ENCODE measurements around the gene TM4SF4. TPM values are rescaled to one million over a fixed set of nuclear protein-coding genes. Genes with fewer than 3 reads are reported as not detected.

Gene TM4SF4
- total RNA-seq, 1 donor from 2014 or later = not detected

DNA sequence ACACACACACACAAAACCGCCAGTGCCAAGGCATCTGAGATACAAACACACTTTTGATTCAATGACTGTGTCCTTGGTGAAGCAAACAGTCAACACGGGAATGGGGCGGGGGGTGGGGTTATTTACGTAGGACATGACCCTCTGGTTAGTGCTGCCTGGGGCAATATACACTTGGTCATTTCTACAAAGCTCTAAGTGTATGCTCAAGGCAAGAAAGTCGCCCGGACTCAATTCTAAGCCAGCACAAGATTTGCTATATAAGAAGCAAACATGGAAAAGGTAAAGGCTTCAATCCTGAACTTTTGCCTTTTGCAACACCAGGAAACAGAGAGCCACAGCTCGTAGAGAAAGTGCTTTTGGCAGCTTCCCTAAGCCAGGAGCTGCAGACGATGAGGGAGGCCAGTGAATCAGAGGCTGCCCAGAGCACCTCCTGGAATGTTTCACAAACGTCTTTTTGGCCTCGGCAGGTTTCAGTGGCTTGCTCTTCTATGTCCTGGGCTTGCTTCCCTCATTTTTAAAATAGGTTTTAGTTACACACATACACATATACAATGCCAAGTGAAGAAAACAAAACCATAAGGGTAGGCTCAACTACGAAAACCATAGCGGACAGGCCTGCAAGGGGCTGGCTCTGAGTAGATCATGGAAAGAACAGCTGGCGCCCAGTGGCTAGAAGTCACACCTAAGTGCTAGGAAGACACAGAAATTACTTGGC is 73.6 kb downstream of the TM4SF4 start:
- H3K9me3 ChIP-seq = no peaks in the 10 kb centered on the region
- H3K27me3 ChIP-seq = no peaks in the 10 kb centered on the region
- H3K4me1 ChIP-seq = peaks cover 10% of the 10 kb centered on the region
- no peak for DNase-seq (ENCODE audit: extremely low spot score in 2 of 2)
- no peak for TF ChIP-seq POLR2AphosphoS5 (IDR thresholded peaks at IDR 0.05; ENCODE audit: insufficient read depth in 1 of 2, low read depth in 1 of 2)
- no peak for TF ChIP-seq POLR2A (IDR thresholded peaks at IDR 0.05)
- TF ChIP-seq, protein P1, sequence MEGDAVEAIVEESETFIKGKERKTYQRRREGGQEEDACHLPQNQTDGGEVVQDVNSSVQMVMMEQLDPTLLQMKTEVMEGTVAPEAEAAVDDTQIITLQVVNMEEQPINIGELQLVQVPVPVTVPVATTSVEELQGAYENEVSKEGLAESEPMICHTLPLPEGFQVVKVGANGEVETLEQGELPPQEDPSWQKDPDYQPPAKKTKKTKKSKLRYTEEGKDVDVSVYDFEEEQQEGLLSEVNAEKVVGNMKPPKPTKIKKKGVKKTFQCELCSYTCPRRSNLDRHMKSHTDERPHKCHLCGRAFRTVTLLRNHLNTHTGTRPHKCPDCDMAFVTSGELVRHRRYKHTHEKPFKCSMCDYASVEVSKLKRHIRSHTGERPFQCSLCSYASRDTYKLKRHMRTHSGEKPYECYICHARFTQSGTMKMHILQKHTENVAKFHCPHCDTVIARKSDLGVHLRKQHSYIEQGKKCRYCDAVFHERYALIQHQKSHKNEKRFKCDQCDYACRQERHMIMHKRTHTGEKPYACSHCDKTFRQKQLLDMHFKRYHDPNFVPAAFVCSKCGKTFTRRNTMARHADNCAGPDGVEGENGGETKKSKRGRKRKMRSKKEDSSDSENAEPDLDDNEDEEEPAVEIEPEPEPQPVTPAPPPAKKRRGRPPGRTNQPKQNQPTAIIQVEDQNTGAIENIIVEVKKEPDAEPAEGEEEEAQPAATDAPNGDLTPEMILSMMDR (IDR thresholded peaks at IDR 0.05) = no peak
- no peaks in the 10 kb centered on the region for H3K36me3 ChIP-seq
- intact Hi-C loops (cut with DNase I) = no loop called here
- H3K4me3 ChIP-seq = no peak overlapping the region
- peak overlapping the region; percentile 37 for H3K27ac ChIP-seq

DNA sequence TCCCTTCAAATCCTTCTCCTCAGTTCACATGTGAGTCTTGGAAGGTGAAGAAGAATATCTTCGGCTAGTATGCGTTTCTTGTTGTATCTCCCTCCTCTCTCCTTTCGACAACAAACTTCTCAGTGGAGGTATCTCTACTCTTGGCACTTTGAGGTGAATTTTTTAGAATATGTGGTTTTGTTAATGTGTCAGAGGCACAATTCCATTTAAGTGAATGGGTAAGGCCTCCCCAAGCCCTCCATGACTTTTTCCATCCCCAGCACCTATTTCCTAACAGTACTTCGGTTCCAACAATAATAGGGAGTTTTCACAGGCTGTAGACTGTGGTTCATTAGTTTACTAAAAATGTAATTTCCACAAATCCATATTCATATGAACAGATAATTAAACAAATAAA is 74.2 kb downstream of the TM4SF4 start:
- Histone ChIP-seq H3K27me3 (no peaks in the 10 kb centered on the region), H3K9me3 (no peaks in the 10 kb centered on the region), H3K4me1 (peaks cover 15% of the 10 kb centered on the region), H3K36me3 (no peaks in the 10 kb centered on the region), H3K4me3 (no peak overlapping the region), H3K27ac (no peak overlapping the region)
- intact Hi-C loops (cut with DNase I) = no loop called here
- DNase-seq (ENCODE audit: extremely low spot score in 2 of 2) = no peak
- TF ChIP-seq POLR2A (IDR thresholded peaks at IDR 0.05) = no peak
- no peak for TF ChIP-seq POLR2AphosphoS5 (IDR thresholded peaks at IDR 0.05; ENCODE audit: insufficient read depth in 1 of 2, low read depth in 1 of 2)
- TF ChIP-seq, protein P1 (IDR thresholded peaks at IDR 0.05) = no peak

DNA sequence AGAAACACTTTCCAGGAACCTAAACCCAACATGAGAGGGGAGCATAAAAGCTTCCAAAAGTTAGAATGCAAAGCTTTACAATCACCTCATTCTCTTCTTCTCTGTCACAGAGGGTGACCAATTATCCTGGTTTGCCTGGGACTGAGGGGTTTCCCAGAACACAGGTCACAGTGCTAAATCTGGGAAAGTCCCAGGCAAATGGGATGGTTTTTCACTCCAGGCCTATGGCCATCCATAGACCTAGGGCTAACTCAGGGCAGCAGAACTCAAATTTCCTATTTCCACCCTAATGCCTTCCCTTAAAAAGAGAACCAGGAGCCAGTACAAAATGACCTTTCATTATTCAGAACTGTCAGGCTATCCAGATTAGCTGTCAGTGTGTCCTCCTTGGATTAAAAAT is 77.0 kb downstream of the TM4SF4 start:
- H3K27ac ChIP-seq = no peak overlapping the region
- no peaks in the 10 kb centered on the region for H3K9me3 ChIP-seq
- intact Hi-C loops (cut with DNase I) = no loop called here
- TF ChIP-seq POLR2A (IDR thresholded peaks at IDR 0.05) = no peak
- TF ChIP-seq, protein P1 (IDR thresholded peaks at IDR 0.05) = no peak
- TF ChIP-seq POLR2AphosphoS5 (IDR thresholded peaks at IDR 0.05; ENCODE audit: insufficient read depth in 1 of 2, low read depth in 1 of 2) = no peak
- DNase-seq (ENCODE audit: extremely low spot score in 2 of 2) = no peak
- H3K4me1 ChIP-seq = peaks cover 43% of the 10 kb centered on the region
- H3K27me3 ChIP-seq = no peaks in the 10 kb centered on the region
- H3K4me3 ChIP-seq = no peak overlapping the region
- no peaks in the 10 kb centered on the region for H3K36me3 ChIP-seq

DNA sequence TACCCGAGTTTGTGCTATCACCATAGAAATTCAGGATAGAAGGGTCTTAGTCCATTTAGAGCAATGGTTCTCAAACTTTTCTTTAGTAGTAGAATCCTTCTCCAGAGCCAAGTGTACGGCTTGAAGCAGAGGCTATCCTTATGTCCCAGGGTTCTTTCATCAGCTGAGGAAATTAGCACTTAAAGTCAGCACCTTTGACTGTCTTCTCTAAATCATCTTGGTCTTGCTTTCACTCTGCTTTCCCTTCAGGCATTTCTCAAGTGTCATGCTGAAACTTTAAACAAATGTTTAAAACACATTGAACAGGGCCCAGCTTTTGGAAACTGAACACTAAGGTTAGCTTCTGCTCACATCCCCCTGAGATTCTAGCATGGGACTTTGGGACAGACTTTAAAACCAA is 78.2 kb downstream of the TM4SF4 start:
- TF ChIP-seq, protein P1 (IDR thresholded peaks at IDR 0.05) = no peak
- no peak for TF ChIP-seq POLR2AphosphoS5 (IDR thresholded peaks at IDR 0.05; ENCODE audit: insufficient read depth in 1 of 2, low read depth in 1 of 2)
- no peak for TF ChIP-seq POLR2A (IDR thresholded peaks at IDR 0.05)
- Histone ChIP-seq H3K27ac (peak overlapping the region; percentile 31), H3K4me3 (no peak overlapping the region), H3K9me3 (no peaks in the 10 kb centered on the region), H3K36me3 (no peaks in the 10 kb centered on the region), H3K4me1 (peaks cover 47% of the 10 kb centered on the region), H3K27me3 (no peaks in the 10 kb centered on the region)
- intact Hi-C loops (cut with DNase I) = no loop called here
- no peak for DNase-seq (ENCODE audit: extremely low spot score in 2 of 2)

Small RNA genes lying within 50 kb of the gene (small RNA-seq; reads per million reads assigned to genes)
- gene AC108751.2 = not detected
- not detected for gene RNU6-1098P

Other genes with a start within 250 kb of the TM4SF4 start
- gene TM4SF18, start 141.1 kb upstream of the TM4SF4 start, total RNA-seq = 10.1 TPM
- 97.7 TPM for gene TM4SF1, start 97.0 kb upstream of the TM4SF4 start, total RNA-seq
- gene WWTR1, start 183.3 kb downstream of the TM4SF4 start, total RNA-seq = 181 TPM

Data from vagina (tissue), 2 donors.